ENCODE measurements around the gene ING2.
A peak's percentile ranks its signal among the peaks of the same experiment; 100 is the strongest.
"Not testable (repeated sequence)": the region's sequence is repeated elsewhere in the genome, so short reads cannot be mapped to it uniquely, and the experiment has no call there.

ING2 gene, protein sequence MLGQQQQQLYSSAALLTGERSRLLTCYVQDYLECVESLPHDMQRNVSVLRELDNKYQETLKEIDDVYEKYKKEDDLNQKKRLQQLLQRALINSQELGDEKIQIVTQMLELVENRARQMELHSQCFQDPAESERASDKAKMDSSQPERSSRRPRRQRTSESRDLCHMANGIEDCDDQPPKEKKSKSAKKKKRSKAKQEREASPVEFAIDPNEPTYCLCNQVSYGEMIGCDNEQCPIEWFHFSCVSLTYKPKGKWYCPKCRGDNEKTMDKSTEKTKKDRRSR

GRCh38 chr4:183504930-183505610, at the start of gene ING2:
Gene ING2, plus strand, starts transcription at chr4:183505058. Its CDS starts 138 bp downstream, at chr4:183505196.
- DNase-seq = peak; percentile 77
- Histone ChIP-seq H3K4me2 (ENCODE audit: low read depth, low read length) (peak within 1 kb of the TSS; percentile 83), H3K4me3 (ENCODE audit: low read length) (peak within 1 kb of the TSS; percentile 78), H3K4me1 (ENCODE audit: low read length) (peaks cover 11% of the 10 kb centered on the region; the same call in 1 of the 2 replicates), H3K36me3 (replicated peaks; ENCODE audit: insufficient read depth, low read length) (0 out of 2 replicates have a peak, but pooled peaks cover 1% of the 10 kb centered on the region), H3K9me2 (replicated peaks; ENCODE audit: insufficient read depth, low read length) (no peaks in the 10 kb centered on the region), H3K79me2 (ENCODE audit: low read length) (peaks cover 58% of the 10 kb centered on the region), H3K9ac (ENCODE audit: low read length) (peak within 1 kb of the TSS; percentile 88), H2AFZ (ENCODE audit: low read length) (peak within 1 kb of the TSS; percentile 89), H3K27me3 (replicated peaks; ENCODE audit: insufficient read depth, low read length) (no peaks in the 10 kb centered on the region), H3F3A (ENCODE audit: insufficient read depth, low read length) (peaks cover 21% of the 10 kb centered on the region), H4K20me1 (ENCODE audit: insufficient read depth, low read length) (no peaks in the 10 kb centered on the region), H3K27ac (ENCODE audit: low read length) (peak within 1 kb of the TSS; percentile 86), H3K9me3 (replicated peaks; ENCODE audit: insufficient read depth, low read length) (no peaks in the 10 kb centered on the region)
- TF ChIP-seq EZH2 (optimal IDR thresholded peaks at IDR 0.05; ENCODE audit: low read depth, low read length) (no peak), EZH2phosphoT487 (IDR thresholded peaks at IDR 0.05; ENCODE audit: low read length) (no peak), CTCF (IDR thresholded peaks at IDR 0.05; ENCODE audit: low read length) (no peak)

DNA sequence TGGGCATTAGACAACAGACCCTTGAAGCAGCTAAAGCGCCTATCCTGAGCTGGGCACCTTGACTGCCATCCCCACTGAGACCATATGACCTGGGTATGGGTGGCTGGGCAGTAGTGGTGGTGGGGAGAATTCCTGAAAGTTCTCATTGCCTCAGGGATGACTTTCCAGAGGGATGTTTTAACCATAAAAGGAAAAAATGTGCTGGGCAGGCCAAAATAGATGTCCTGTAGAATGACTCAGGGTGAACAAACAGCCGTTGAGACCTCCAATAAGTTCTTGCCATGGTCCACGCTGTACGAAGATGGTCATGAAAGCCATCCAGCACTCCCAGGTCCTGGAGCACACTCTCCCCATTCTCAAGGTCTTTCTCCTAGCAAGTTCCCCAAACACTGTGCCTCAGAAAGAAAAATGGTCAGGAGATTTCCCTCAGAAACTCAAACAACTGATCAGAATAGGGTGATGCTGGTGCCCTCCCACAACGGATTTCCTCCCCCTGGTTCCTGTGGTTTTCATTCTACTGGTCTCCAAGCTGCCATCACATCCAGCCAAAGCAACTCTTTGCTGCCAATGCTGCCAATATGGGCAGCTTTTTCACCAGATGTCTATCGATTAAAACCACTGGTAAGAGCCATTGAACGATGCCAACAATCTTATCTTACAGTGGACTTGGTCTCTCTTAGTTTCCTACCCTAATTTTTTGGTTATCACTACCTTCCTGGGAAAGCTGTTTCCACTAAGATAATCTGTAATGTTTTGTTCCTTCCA, 49.2 kb upstream of the ING2 start:
- H3K27me3 ChIP-seq (replicated peaks; ENCODE audit: insufficient read depth, low read length) = no peaks in the 10 kb centered on the region
- no peak overlapping the region for H3K27ac ChIP-seq (ENCODE audit: low read length)
- H3F3A ChIP-seq (ENCODE audit: insufficient read depth, low read length) = no peaks in the 10 kb centered on the region; the same call in 1 of the 2 replicates
- H3K9me2 ChIP-seq (replicated peaks; ENCODE audit: insufficient read depth, low read length) = no peaks in the 10 kb centered on the region
- H2AFZ ChIP-seq (ENCODE audit: low read length) = no peak overlapping the region
- TF ChIP-seq CTCF (IDR thresholded peaks at IDR 0.05; ENCODE audit: low read length) = no peak
- TF ChIP-seq EZH2 (optimal IDR thresholded peaks at IDR 0.05; ENCODE audit: low read depth, low read length) = no peak
- no peak for TF ChIP-seq EZH2phosphoT487 (IDR thresholded peaks at IDR 0.05; ENCODE audit: low read length)
- no peak for DNase-seq
- H3K4me1 ChIP-seq (ENCODE audit: low read length) = no peaks in the 10 kb centered on the region
- H3K4me3 ChIP-seq (ENCODE audit: low read length) = no peak overlapping the region
- H3K36me3 ChIP-seq (replicated peaks; ENCODE audit: insufficient read depth, low read length) = no peaks in the 10 kb centered on the region
- no peak overlapping the region for H3K9ac ChIP-seq (ENCODE audit: low read length)
- H3K9me3 ChIP-seq (replicated peaks; ENCODE audit: insufficient read depth, low read length) = no peaks in the 10 kb centered on the region
- H3K79me2 ChIP-seq (ENCODE audit: low read length) = no peaks in the 10 kb centered on the region
- H4K20me1 ChIP-seq (ENCODE audit: insufficient read depth, low read length) = no peaks in the 10 kb centered on the region
- no peak overlapping the region for H3K4me2 ChIP-seq (ENCODE audit: low read depth, low read length)

GRCh38 chr4:183458005-183458404, 46.9 kb upstream of the ING2 start:
- Histone ChIP-seq H2AFZ (ENCODE audit: low read length) (no peak overlapping the region), H3K27me3 (replicated peaks; ENCODE audit: insufficient read depth, low read length) (no peaks in the 10 kb centered on the region), H4K20me1 (ENCODE audit: insufficient read depth, low read length) (no peaks in the 10 kb centered on the region), H3K4me1 (ENCODE audit: low read length) (no peaks in the 10 kb centered on the region), H3K9me3 (replicated peaks; ENCODE audit: insufficient read depth, low read length) (no peaks in the 10 kb centered on the region), H3K79me2 (ENCODE audit: low read length) (no peaks in the 10 kb centered on the region), H3K27ac (ENCODE audit: low read length) (no peak overlapping the region), H3K9ac (ENCODE audit: low read length) (no peak overlapping the region), H3K9me2 (replicated peaks; ENCODE audit: insufficient read depth, low read length) (no peaks in the 10 kb centered on the region), H3K4me3 (ENCODE audit: low read length) (no peak overlapping the region), H3F3A (ENCODE audit: insufficient read depth, low read length) (no peaks in the 10 kb centered on the region), H3K4me2 (ENCODE audit: low read depth, low read length) (no peak overlapping the region), H3K36me3 (replicated peaks; ENCODE audit: insufficient read depth, low read length) (no peaks in the 10 kb centered on the region)
- no peak for DNase-seq
- TF ChIP-seq CTCF (IDR thresholded peaks at IDR 0.05; ENCODE audit: low read length) (no peak), EZH2 (optimal IDR thresholded peaks at IDR 0.05; ENCODE audit: low read depth, low read length) (no peak), EZH2phosphoT487 (IDR thresholded peaks at IDR 0.05; ENCODE audit: low read length) (no peak)

DNA sequence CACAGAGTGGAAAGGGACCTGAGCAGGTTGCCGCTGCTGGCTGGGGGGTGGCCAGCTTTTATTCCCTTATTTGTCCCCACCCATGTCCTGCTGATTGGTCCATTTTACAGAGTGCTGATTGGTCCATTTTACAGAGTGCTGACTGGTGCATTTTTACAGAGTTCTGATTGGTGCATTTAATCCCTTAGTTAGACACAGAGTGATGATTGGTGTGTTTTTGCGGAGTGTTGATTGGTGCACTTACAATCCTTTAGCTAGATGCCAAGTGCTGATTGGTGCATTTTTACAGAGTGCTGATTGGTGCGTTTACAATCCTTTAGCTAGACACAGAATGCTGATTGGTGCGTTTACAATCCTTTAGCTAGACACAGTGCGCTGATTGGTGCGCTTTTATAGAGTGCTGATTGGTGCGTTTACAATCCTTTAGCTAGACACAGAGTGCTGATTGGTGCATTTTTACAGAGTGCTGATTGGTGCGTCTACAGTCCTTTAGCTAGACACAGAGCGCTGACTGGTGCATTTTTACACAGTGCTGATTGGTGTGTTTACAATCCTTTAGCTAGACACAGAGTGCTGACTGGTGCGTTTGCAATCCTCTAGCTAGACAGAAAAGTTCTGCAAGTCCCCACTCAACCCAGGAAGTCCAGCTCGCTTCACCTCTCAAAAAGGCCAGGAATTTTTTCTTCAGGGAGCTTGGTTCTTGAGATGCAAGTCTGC, 40.8 kb upstream of the ING2 start:
- not testable (repeated sequence) for H3F3A ChIP-seq (ENCODE audit: insufficient read depth, low read length); H3K4me2 ChIP-seq (ENCODE audit: low read depth, low read length); H4K20me1 ChIP-seq (ENCODE audit: insufficient read depth, low read length); H3K27ac ChIP-seq (ENCODE audit: low read length); H2AFZ ChIP-seq (ENCODE audit: low read length); H3K27me3 ChIP-seq (replicated peaks; ENCODE audit: insufficient read depth, low read length); H3K79me2 ChIP-seq (ENCODE audit: low read length); H3K9me3 ChIP-seq (replicated peaks; ENCODE audit: insufficient read depth, low read length); H3K9me2 ChIP-seq (replicated peaks; ENCODE audit: insufficient read depth, low read length); H3K36me3 ChIP-seq (replicated peaks; ENCODE audit: insufficient read depth, low read length); H3K9ac ChIP-seq (ENCODE audit: low read length); H3K4me3 ChIP-seq (ENCODE audit: low read length); H3K4me1 ChIP-seq (ENCODE audit: low read length); DNase-seq

GRCh38 chr4:183465879-183466278, 39.0 kb upstream of the ING2 start:
- not testable (repeated sequence) for H4K20me1 ChIP-seq (ENCODE audit: insufficient read depth, low read length); DNase-seq; H3F3A ChIP-seq (ENCODE audit: insufficient read depth, low read length)

More at GRCh38 chr4:183465879-183466278, 39.0 kb upstream of the ING2 start:
- not testable (repeated sequence) for H3K9ac ChIP-seq (ENCODE audit: low read length); H3K27me3 ChIP-seq (replicated peaks; ENCODE audit: insufficient read depth, low read length); H3K4me1 ChIP-seq (ENCODE audit: low read length); H3K79me2 ChIP-seq (ENCODE audit: low read length); H3K27ac ChIP-seq (ENCODE audit: low read length); H3K36me3 ChIP-seq (replicated peaks; ENCODE audit: insufficient read depth, low read length); H3K9me2 ChIP-seq (replicated peaks; ENCODE audit: insufficient read depth, low read length); H3K4me2 ChIP-seq (ENCODE audit: low read depth, low read length); H2AFZ ChIP-seq (ENCODE audit: low read length); H3K9me3 ChIP-seq (replicated peaks; ENCODE audit: insufficient read depth, low read length); H3K4me3 ChIP-seq (ENCODE audit: low read length)
